Measurements from ENCODE around the gene HIGD2B.
"Not testable (repeated sequence)": the region's sequence is repeated elsewhere in the genome, so short reads cannot be mapped to it uniquely, and the experiment has no call there.

DNA sequence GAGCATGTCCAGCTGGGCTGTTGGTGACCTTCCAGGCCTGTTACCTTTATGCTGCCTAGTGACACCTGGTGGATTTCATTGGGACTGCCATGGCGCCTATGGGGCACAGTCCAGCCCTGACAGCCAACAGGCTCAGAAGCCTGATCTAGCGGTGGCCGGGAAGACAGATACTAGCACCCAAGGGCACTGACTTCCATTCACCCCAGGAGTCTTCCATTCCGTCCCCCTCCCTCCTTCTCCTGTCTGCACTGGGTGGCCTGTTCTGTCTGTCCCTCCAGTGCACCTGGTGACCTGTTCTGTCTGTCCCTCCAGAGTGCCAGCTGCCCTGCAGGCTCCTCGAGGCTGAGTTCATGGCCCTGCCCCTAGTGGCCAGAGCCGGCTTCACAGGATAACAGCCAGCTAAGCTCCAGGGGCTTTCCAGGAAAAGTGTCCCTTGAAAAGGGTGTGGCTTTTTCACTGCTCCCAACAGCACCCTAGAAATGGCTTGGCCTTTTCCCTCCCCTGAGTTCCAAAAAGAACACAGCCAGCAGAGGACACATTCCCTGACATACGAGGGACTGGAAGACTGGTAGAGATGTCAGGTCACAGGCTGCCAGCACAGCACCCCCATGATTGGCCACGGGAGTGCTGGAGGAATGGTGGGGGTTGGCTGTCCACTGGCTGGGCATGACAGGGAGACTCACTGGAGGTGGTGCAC, 15.2 kb downstream of the HIGD2B start:
- TF ChIP-seq CTCF (IDR thresholded peaks at IDR 0.05): peak in 11 of 12 donors; percentile 55 to 76 (median 67)
- not testable (repeated sequence) for TF ChIP-seq POLR2A (IDR thresholded peaks at IDR 0.05)
